Uterus (tissue), 4 donors: ENCODE data around the gene IQSEC3. TPM values are rescaled to one million over a fixed set of nuclear protein-coding genes. Genes with fewer than 3 reads are reported as not detected.

Experiments
- DNase-seq, 2 donors: peaks; one replicate each; pipeline ENCODE4 v3.0.0-alpha.2; 2019 to 2020
- H3K27ac ChIP-seq, 2 donors: fragments of 200-600 bp; sonication (generic); 1 replicate in 1 of 2; 2 replicates in 1 of 2; pipeline ENCODE4 v1.5.1; 2016 to 2018
- H3K27me3 ChIP-seq, 2 donors: fragments of 200-600 bp; sonication (generic); one replicate each; pipeline ENCODE4 v1.5.1; 2018 to 2019; ENCODE audit warnings: control low read depth in 1 of 2
- H3K36me3 ChIP-seq, 2 donors: fragments of 200-600 bp; sonication (generic); one replicate each; pipeline ENCODE4 v1.5.1; 2019; ENCODE audit warnings: control low read depth in 1 of 2
- H3K4me1 ChIP-seq, 2 donors: fragments of 200-600 bp; sonication (generic); one replicate each; pipeline ENCODE4 v1.5.1; 2018 to 2019; ENCODE audit warnings: control low read depth in 1 of 2
- H3K4me3 ChIP-seq, 2 donors: fragments of 200-600 bp; sonication (generic); 1 replicate in 1 of 2; 2 replicates in 1 of 2; pipeline ENCODE4 v1.5.1; 2018 to 2019; ENCODE audit warnings: mild to moderate bottlenecking in 1 of 2
- H3K9me3 ChIP-seq, 2 donors: fragments of 200-600 bp; sonication (generic); one replicate each; pipeline ENCODE4 v1.5.1; 2019; ENCODE audit warnings: control low read depth in 1 of 2
- POLR2A ChIP-seq, 2 donors: fragments of 450-650 bp; IDR thresholded peaks; one replicate each; pipeline ENCODE4 v1.6.1; 2016; ENCODE audit warnings: antibody characterized with exemption in 2 of 2, mild to moderate bottlenecking in 1 of 2, moderate library complexity in 1 of 2
- intact Hi-C: fragments of 100-400 bp; cut with DNase I; formaldehyde crosslinking; loops from one replicate; pipeline ENCODE4 v1.15.1; 2023; ENCODE audit warnings: low total_unique reads
- total RNA-seq, 4 donors: library from RNA; depleted of rRNA in 3 of 4; stranded (reverse); fragments of >200 nt in 3 of 4; gene quantifications; one replicate each; pipeline versions ENCODE4 v1.1.0 to v1.2.4, GENCODE V29; 2014 to 2023
- TF ChIP-seq, protein P1 (sequence below), 4 experiments: fragments of 200-600 bp in 2 of 4; fragments of 450-650 bp in 2 of 4; sonication (generic) in 2 of 4; IDR thresholded peaks; one replicate each; pipeline ENCODE4 v1.5.1; 2016 to 2019; ENCODE audit warnings: antibody characterized with exemption in 4 of 4, mild to moderate bottlenecking in 2 of 4, moderate library complexity in 1 of 4
- donor health status: DM: yes; HTN: yes; CAD: no.

IQSEC3 gene
- total RNA-seq, 4 donors from 2014 or later = under 0.01 to 2.9 (median 1.3) TPM

DNA sequence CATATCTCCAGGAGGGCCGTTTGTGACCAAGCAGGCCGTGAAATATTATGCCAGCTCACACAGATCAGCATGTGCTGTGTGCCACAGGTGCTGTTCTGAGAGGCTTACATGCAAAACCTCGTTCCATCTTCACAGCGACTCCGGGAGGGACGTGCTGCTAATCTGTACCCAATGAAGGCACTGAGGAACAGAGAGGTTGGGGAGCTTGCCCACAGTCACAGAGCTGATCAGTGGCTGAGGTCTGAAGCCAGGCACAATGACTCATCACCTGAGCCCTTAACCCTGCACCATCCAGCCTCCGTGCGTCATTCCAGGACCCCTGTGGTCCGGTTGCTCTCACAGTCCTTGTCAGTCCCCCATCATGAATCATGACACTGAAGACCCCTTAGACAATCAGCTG, 80.7 kb downstream of the IQSEC3 start:
- DNase-seq = no peak
- Histone ChIP-seq H3K36me3 (no peaks in the 10 kb centered on the region), H3K27me3 (no peaks in the 10 kb centered on the region), H3K4me3 (no peak overlapping the region), H3K4me1 (no peaks in the 10 kb centered on the region), H3K27ac (no peak overlapping the region), H3K9me3 (no peaks in the 10 kb centered on the region)
- intact Hi-C loops = no loop called here
- TF ChIP-seq, protein P1, sequence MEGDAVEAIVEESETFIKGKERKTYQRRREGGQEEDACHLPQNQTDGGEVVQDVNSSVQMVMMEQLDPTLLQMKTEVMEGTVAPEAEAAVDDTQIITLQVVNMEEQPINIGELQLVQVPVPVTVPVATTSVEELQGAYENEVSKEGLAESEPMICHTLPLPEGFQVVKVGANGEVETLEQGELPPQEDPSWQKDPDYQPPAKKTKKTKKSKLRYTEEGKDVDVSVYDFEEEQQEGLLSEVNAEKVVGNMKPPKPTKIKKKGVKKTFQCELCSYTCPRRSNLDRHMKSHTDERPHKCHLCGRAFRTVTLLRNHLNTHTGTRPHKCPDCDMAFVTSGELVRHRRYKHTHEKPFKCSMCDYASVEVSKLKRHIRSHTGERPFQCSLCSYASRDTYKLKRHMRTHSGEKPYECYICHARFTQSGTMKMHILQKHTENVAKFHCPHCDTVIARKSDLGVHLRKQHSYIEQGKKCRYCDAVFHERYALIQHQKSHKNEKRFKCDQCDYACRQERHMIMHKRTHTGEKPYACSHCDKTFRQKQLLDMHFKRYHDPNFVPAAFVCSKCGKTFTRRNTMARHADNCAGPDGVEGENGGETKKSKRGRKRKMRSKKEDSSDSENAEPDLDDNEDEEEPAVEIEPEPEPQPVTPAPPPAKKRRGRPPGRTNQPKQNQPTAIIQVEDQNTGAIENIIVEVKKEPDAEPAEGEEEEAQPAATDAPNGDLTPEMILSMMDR (IDR thresholded peaks at IDR 0.05) = no peak

DNA sequence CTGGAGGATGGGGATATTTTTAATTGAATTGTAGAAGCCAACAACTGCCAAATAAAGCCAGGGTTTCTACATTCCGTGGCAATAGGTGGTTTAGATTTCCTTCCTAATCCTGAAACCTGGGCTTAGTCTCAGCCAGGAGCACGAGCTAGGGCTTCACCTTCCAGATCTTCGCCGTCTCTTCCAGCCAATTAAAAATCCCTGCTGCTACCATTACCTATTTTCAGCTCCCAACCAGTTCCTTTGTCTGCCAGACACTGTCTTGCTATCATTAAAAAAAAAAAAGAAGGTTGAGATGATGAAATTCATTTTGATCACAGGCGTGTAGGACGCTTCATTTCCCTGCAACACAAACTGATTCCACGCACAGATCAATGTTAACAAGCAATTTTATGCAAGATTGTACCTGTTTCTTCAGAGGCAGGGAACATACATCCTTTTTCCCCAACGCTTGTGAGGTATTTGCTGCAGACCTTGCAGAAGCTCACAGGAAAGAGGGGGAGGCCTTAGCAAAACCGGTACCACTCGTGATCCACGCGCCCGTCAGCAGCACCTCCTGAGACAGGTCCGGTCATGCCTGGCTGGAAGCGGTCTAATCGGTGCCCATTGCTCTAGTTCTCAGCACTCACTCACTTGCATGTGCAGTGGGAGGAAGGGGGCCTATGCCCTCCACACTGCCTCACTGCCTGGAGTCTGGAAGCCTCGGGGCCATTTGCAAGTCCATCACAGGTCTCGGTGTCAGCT, 82.3 kb downstream of the IQSEC3 start:
- no peak for DNase-seq
- H3K36me3 ChIP-seq = no peaks in the 10 kb centered on the region
- no peak overlapping the region for H3K4me3 ChIP-seq
- H3K27me3 ChIP-seq = no peaks in the 10 kb centered on the region
- H3K4me1 ChIP-seq = no peaks in the 10 kb centered on the region
- no peak overlapping the region for H3K27ac ChIP-seq
- intact Hi-C loops = no loop called here
- H3K9me3 ChIP-seq = no peaks in the 10 kb centered on the region
- TF ChIP-seq, protein P1 (IDR thresholded peaks at IDR 0.05) = no peak
- TF ChIP-seq POLR2A (IDR thresholded peaks at IDR 0.05) = no peak

DNA sequence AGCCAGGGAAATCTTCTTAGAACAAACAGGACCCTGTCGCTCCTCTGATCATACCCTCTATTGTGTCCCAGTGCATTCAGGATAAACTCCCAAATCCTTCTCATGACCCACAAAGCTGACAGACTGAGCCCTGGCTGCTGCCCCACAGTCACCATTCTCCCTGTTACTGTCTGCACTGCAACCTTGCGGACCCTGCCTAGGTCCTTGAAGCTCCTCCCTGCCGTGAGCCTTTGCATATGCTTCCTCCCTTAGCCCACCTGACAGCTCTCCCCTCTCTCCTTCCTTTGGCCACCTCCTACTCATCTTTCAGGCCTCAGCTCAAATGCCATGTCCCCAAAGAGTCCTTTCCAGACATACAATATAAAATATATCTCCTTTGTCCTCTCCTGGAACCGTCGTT, 85.0 kb downstream of the IQSEC3 start:
- no peaks in the 10 kb centered on the region for H3K27me3 ChIP-seq

DNA sequence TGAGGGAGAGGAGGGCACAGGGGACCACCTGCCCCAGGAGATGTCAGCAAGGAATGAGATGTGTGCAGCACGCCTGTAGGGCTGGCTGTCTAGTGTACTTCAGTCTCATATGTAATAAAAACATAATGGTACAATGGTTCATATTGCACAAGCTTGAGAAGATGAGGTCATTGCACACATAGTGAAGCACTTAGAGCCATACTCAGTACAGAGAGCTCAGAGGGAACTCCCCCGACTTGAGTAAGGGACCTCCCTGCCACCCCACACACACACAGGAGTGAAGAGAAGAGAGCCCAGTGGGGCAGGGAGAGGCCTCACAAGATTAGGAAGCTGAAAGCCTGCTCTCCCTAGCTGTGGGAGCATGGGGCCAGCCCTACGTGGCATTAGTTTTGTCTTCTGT, 85.9 kb downstream of the IQSEC3 start:
- no peaks in the 10 kb centered on the region for H3K9me3 ChIP-seq
- no peak overlapping the region for H3K4me3 ChIP-seq
- no peaks in the 10 kb centered on the region for H3K4me1 ChIP-seq
- DNase-seq = no peak
- H3K27ac ChIP-seq = no peak overlapping the region
- TF ChIP-seq POLR2A (IDR thresholded peaks at IDR 0.05) = no peak
- TF ChIP-seq, protein P1 (IDR thresholded peaks at IDR 0.05) = no peak
- no peaks in the 10 kb centered on the region for H3K36me3 ChIP-seq
- intact Hi-C loops = no loop called here
- H3K27me3 ChIP-seq = no peaks in the 10 kb centered on the region

More for the DNA sequence above, 85.0 kb downstream of the IQSEC3 start:
- DNase-seq = no peak
- Histone ChIP-seq H3K36me3 (no peaks in the 10 kb centered on the region), H3K27ac (no peak overlapping the region), H3K9me3 (no peaks in the 10 kb centered on the region), H3K4me1 (no peaks in the 10 kb centered on the region), H3K4me3 (no peak overlapping the region)
- TF ChIP-seq POLR2A (IDR thresholded peaks at IDR 0.05) = no peak
- TF ChIP-seq, protein P1 (IDR thresholded peaks at IDR 0.05) = no peak
- intact Hi-C loops = no loop called here

DNA sequence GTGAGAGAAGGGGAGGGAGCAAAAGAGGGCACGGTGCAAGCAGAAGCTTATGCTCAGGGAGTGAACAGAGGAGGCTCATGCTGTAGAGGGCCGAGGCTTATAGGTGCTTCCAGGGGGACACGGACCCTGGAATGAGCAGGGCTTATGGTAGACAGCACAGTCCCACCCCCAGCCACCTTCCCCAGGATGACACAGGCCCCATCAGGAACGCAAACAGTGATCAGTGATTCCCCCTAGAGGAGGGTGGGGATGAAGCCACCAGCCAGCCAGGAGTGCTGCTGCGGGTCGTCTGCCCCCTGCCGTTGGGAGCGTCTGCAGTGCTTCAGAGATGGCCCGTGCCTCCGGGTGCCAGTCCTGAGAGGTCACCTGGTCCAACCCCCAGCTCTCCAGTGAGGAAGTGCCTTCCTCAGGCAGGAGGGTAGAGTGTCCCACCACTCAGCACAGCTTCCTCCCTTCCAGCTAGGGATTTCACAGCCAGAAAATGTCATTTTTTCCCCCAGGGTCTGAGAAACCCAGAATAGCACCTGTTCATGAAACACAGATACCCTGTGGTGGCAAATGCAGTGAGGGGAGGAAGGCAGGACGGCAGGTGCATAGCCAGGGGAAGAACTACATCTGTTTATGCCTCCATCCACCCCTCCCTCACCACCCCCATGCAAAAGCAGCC, 86.6 kb downstream of the IQSEC3 start:
- Histone ChIP-seq H3K36me3 (no peaks in the 10 kb centered on the region), H3K9me3 (no peaks in the 10 kb centered on the region), H3K27me3 (no peaks in the 10 kb centered on the region), H3K4me3 (no peak overlapping the region), H3K4me1 (no peaks in the 10 kb centered on the region), H3K27ac (no peak overlapping the region)
- no peak for TF ChIP-seq POLR2A (IDR thresholded peaks at IDR 0.05)
- TF ChIP-seq, protein P1 (IDR thresholded peaks at IDR 0.05) = peak; percentile 13 to 30 (median 23)
- intact Hi-C loops = no loop called here
- no peak for DNase-seq
